ENCODE results near the gene KDM3A. TPM values are rescaled to one million over a fixed set of nuclear protein-coding genes. Genes with fewer than 3 reads are reported as not detected.

The KDM3A gene
- total RNA-seq, 1 donor from 2014 or later: 55.8 TPM

GRCh38 chr2:86397986-86398385 lies 43.2 kb upstream of the KDM3A start:
- TF ChIP-seq CTCF (IDR thresholded peaks at IDR 0.05): no peak
- H3K4me1 ChIP-seq: peaks cover 8% of the 10 kb centered on the region
- DNase-seq (no peak), ATAC-seq (no peak)
- H3K27ac ChIP-seq: no peak overlapping the region
- H3K27me3 ChIP-seq (ENCODE audit: low read depth): no peaks in the 10 kb centered on the region
- H3K9me3 ChIP-seq: no peaks in the 10 kb centered on the region
- H3K36me3 ChIP-seq: no peaks in the 10 kb centered on the region
- intact Hi-C loops (cut with DNase I): no loop called here
- H3K4me3 ChIP-seq: no peak overlapping the region

GRCh38 chr2:86398500-86399474 lies 42.4 kb upstream of the KDM3A start:
- DNase-seq: no peak
- ATAC-seq: no peak
- H3K36me3 ChIP-seq: no peaks in the 10 kb centered on the region
- no peaks in the 10 kb centered on the region for H3K9me3 ChIP-seq
- TF ChIP-seq CTCF (IDR thresholded peaks at IDR 0.05): no peak
- H3K27ac ChIP-seq: no peak overlapping the region
- H3K27me3 ChIP-seq (ENCODE audit: low read depth): no peaks in the 10 kb centered on the region
- peaks cover 4% of the 10 kb centered on the region for H3K4me1 ChIP-seq
- intact Hi-C loops (cut with DNase I): no loop called here
- no peak overlapping the region for H3K4me3 ChIP-seq

GRCh38 chr2:86400321-86400720 lies 40.9 kb upstream of the KDM3A start:
- Histone ChIP-seq H3K27me3 (ENCODE audit: low read depth) (no peaks in the 10 kb centered on the region), H3K9me3 (no peaks in the 10 kb centered on the region), H3K4me1 (no peaks in the 10 kb centered on the region), H3K27ac (no peak overlapping the region), H3K36me3 (no peaks in the 10 kb centered on the region), H3K4me3 (no peak overlapping the region)
- no peak for TF ChIP-seq CTCF (IDR thresholded peaks at IDR 0.05)
- intact Hi-C loops (cut with DNase I): no loop called here
- no peak for DNase-seq
- no peak for ATAC-seq

GRCh38 chr2:86410581-86410980 lies 30.6 kb upstream of the KDM3A start:
- H3K27ac ChIP-seq: no peak overlapping the region
- H3K4me3 ChIP-seq: no peak overlapping the region
- no peak for TF ChIP-seq CTCF (IDR thresholded peaks at IDR 0.05)
- peaks cover 4% of the 10 kb centered on the region for H3K27me3 ChIP-seq (ENCODE audit: low read depth)
- DNase-seq (no peak), ATAC-seq (no peak)
- H3K9me3 ChIP-seq: no peaks in the 10 kb centered on the region
- H3K36me3 ChIP-seq: no peaks in the 10 kb centered on the region
- H3K4me1 ChIP-seq: no peaks in the 10 kb centered on the region
- intact Hi-C loops (cut with DNase I): no loop called here

- no peaks in the 10 kb centered on the region for H3K36me3 ChIP-seq
These were observed 29.8 kb upstream of the KDM3A start for GRCh38 chr2:86411396-86411795.

More at GRCh38 chr2:86411396-86411795, 29.8 kb upstream of the KDM3A start:
- no peak overlapping the region for H3K4me3 ChIP-seq
- H3K9me3 ChIP-seq: no peaks in the 10 kb centered on the region
- H3K27ac ChIP-seq: no peak overlapping the region
- intact Hi-C loops (cut with DNase I): no loop called here
- no peak for ATAC-seq
- no peaks in the 10 kb centered on the region for H3K4me1 ChIP-seq
- DNase-seq: no peak
- H3K27me3 ChIP-seq (ENCODE audit: low read depth): peaks cover 4% of the 10 kb centered on the region
- no peak for TF ChIP-seq CTCF (IDR thresholded peaks at IDR 0.05)
